HG03108 (cell line): ENCODE measurements around the gene TNKS2.
"Not testable (repeated sequence)": the region's sequence is repeated elsewhere in the genome, so short reads cannot be mapped to it uniquely, and the experiment has no call there.

Source experiments
- ATAC-seq: cut with Tn5 transposase; IDR thresholded peaks from one replicate; pipeline ENCODE4 v1.9.1; 2021; ENCODE audit warnings: moderate library complexity; ENCODE audit not compliant: unreplicated experiment

TNKS2 gene

GRCh38 chr10:91797874-91798648, at the start of gene TNKS2:
Gene TNKS2, plus strand, starts transcription at chr10:91798426. Its CDS starts 265 bp downstream, at chr10:91798691.
- ATAC-seq, result peak; percentile 83

GRCh38 chr10:91749592-91749991, 48.6 kb upstream of the TNKS2 start:
- ATAC-seq, result not testable (repeated sequence)

- no peak for ATAC-seq
Observed at GRCh38 chr10:91756286-91756685, 41.9 kb upstream of the TNKS2 start.

- ATAC-seq, result no peak
Observed at GRCh38 chr10:91758303-91759146, 39.7 kb upstream of the TNKS2 start.

- no peak for ATAC-seq
Observed at GRCh38 chr10:91759581-91759986, 38.6 kb upstream of the TNKS2 start.

GRCh38 chr10:91761721-91762120, 36.5 kb upstream of the TNKS2 start:
- ATAC-seq, result no peak

- no peak for ATAC-seq
Observed at GRCh38 chr10:91762878-91763277, 35.3 kb upstream of the TNKS2 start.

GRCh38 chr10:91766676-91767075, 31.6 kb upstream of the TNKS2 start:
- no peak for ATAC-seq

- ATAC-seq, result no peak
Observed at GRCh38 chr10:91768123-91768522, 30.1 kb upstream of the TNKS2 start.

- ATAC-seq, result no peak
Observed at GRCh38 chr10:91771907-91772306, 26.3 kb upstream of the TNKS2 start.

GRCh38 chr10:91772461-91772860, 25.8 kb upstream of the TNKS2 start:
- ATAC-seq, result no peak

- ATAC-seq, result no peak
Observed at GRCh38 chr10:91772869-91773268, 25.4 kb upstream of the TNKS2 start.

- ATAC-seq, result no peak
Observed at GRCh38 chr10:91774571-91774970, 23.7 kb upstream of the TNKS2 start.

- no peak for ATAC-seq
Observed at GRCh38 chr10:91775731-91776130, 22.5 kb upstream of the TNKS2 start.

GRCh38 chr10:91776266-91776665, 22.0 kb upstream of the TNKS2 start:
- no peak for ATAC-seq

GRCh38 chr10:91778485-91778884, 19.7 kb upstream of the TNKS2 start:
- ATAC-seq, result no peak

GRCh38 chr10:91779011-91779605, 19.1 kb upstream of the TNKS2 start:
- no peak for ATAC-seq

GRCh38 chr10:91782539-91782938, 15.7 kb upstream of the TNKS2 start:
- ATAC-seq, result no peak

GRCh38 chr10:91785830-91786229, 12.4 kb upstream of the TNKS2 start:
- no peak for ATAC-seq

- no peak for ATAC-seq
Observed at GRCh38 chr10:91787258-91787657, 11.0 kb upstream of the TNKS2 start.

GRCh38 chr10:91787810-91788209, 10.4 kb upstream of the TNKS2 start:
- no peak for ATAC-seq

GRCh38 chr10:91788527-91788926, 9.7 kb upstream of the TNKS2 start:
- ATAC-seq, result no peak
